ENCODE results near the gene GREB1. TPM values are rescaled to one million over a fixed set of nuclear protein-coding genes. Genes with fewer than 3 reads are reported as not detected.

GREB1 gene
- total and polyA plus RNA-seq, 3 experiments from 2014 or later = 0.16 to 0.94 (median 0.55) TPM

DNA sequence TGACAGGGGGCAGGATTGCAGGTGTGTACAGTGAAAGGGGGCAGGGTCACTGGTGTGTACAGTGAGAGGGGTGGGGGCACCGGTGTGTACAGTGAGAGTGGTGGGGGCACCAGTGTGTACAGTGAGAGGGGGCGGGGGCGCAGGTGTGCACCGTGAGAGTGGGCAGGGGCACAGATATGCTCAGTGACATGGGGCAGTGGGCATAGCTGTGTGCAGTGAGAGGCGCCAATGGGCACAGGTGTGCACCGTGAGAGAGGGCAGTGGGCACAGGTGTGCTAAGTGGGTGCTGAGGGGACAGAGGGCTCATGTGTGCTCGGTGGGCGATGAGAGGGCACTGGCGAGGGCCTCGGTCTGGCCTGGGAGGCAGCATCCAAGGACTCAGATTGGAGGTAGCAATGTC lies 63.0 kb downstream of the GREB1 start:
- Histone ChIP-seq H3K36me3 (ENCODE audit: insufficient read depth, low read length) (no peaks in the 10 kb centered on the region), H3K4me1 (ENCODE audit: insufficient read depth, low read length) (no peaks in the 10 kb centered on the region), H3K9me3 (ENCODE audit: low read length) (no peaks in the 10 kb centered on the region), H3K27me3 (ENCODE audit: insufficient read depth, low read length, poor library complexity, severe bottlenecking) (no peaks in the 10 kb centered on the region), H3K27ac (ENCODE audit: low read depth, low read length) (no peak overlapping the region), H3K4me3 (ENCODE audit: low read length) (no peak overlapping the region)
- Mint-ChIP-seq H3K9me3 (no peaks in the 10 kb centered on the region), H3K4me3 (no peak overlapping the region), H3K36me3 (no peaks in the 10 kb centered on the region), H3K27me3 (peaks cover 0 to 4% of the 10 kb centered on the region in 2 donors), H3K4me1 (no peaks in the 10 kb centered on the region), H3K27ac (peak overlapping the region in 1 of 8 donors; percentile 24)
- CTCF ChIA-PET = no interaction called here
- DNase-seq = peak in 1 of 5 donors; percentile 15
- POLR2A ChIA-PET = no interaction called here

GRCh38 chr2:11597538-11598225 lies 63.8 kb downstream of the GREB1 start:
- no peak overlapping the region for H3K27ac ChIP-seq (ENCODE audit: low read depth, low read length)
- Mint-ChIP-seq H3K4me1 (no peaks in the 10 kb centered on the region), H3K4me3 (no peak overlapping the region), H3K27ac (no peak overlapping the region), H3K36me3 (no peaks in the 10 kb centered on the region), H3K9me3 (no peaks in the 10 kb centered on the region), H3K27me3 (peaks cover 0 to 4% of the 10 kb centered on the region in 2 donors)
- no peaks in the 10 kb centered on the region for H3K4me1 ChIP-seq (ENCODE audit: insufficient read depth, low read length)
- no peaks in the 10 kb centered on the region for H3K27me3 ChIP-seq (ENCODE audit: insufficient read depth, low read length, poor library complexity, severe bottlenecking)
- no peaks in the 10 kb centered on the region for H3K36me3 ChIP-seq (ENCODE audit: insufficient read depth, low read length)
- no peak overlapping the region for H3K4me3 ChIP-seq (ENCODE audit: low read length)
- ChIA-PET CTCF (interaction anchor here (1.4 kb wide), 1 partner anchor 15 kb away, joined by 4 read pairs; no protein-coding TSS in a partner anchor), POLR2A (no interaction called here)
- DNase-seq = peak in 1 of 5 donors; percentile 30
- H3K9me3 ChIP-seq (ENCODE audit: low read length) = no peaks in the 10 kb centered on the region

- POLR2A ChIA-PET = no interaction called here
- Histone ChIP-seq H3K36me3 (ENCODE audit: insufficient read depth, low read length) (no peaks in the 10 kb centered on the region), H3K4me3 (ENCODE audit: low read length) (no peak overlapping the region), H3K27ac (ENCODE audit: low read depth, low read length) (no peak overlapping the region), H3K9me3 (ENCODE audit: low read length) (no peaks in the 10 kb centered on the region), H3K27me3 (ENCODE audit: insufficient read depth, low read length, poor library complexity, severe bottlenecking) (no peaks in the 10 kb centered on the region), H3K4me1 (ENCODE audit: insufficient read depth, low read length) (no peaks in the 10 kb centered on the region)
- Mint-ChIP-seq H3K4me3 (no peak overlapping the region), H3K4me1 (no peaks in the 10 kb centered on the region), H3K27ac (peak overlapping the region in 1 of 8 donors; percentile 80), H3K9me3 (no peaks in the 10 kb centered on the region), H3K27me3 (peaks cover 0 to 4% of the 10 kb centered on the region in 2 donors), H3K36me3 (no peaks in the 10 kb centered on the region)
- CTCF ChIA-PET = interaction anchor here (1.4 kb wide), 1 partner anchor 15 kb away, joined by 4 read pairs; no protein-coding TSS in a partner anchor
- peak in 1 of 5 donors; percentile 33 for DNase-seq
Measured at GRCh38 chr2:11598228-11598731, 64.4 kb downstream of the GREB1 start.

DNA sequence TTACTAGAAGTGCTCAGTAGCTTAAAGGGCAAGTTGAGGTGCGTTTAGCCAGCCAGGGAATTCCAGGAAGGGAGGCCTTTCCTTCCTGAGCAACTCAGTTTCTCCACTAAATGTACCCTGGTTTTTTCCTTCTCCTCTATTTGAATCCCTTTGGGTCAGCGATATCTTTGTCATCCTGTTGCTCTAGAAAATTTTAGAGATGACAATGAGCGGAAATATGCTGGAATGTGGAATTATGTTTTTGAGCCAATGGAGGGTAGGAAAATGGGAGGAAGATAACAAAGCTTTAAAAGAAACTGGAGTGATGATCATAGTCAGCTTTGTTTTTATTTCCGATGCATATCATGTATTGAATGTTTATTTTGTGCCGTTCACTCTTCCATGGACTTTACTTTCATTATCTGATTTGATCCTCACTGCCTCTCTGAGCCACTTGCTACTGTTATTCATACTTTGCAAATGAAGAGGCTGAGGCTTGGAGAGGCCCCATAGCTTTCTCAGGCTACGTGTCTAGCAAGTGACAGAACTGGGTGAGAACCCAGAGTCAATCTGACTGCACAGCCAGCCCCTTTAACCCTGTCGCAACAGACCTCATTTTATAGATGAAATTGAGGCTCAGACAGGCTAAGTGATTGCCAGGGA lies 68.8 kb downstream of the GREB1 start:
- POLR2A ChIA-PET = no interaction called here
- no peaks in the 10 kb centered on the region for H3K36me3 ChIP-seq (ENCODE audit: insufficient read depth, low read length)

DNA sequence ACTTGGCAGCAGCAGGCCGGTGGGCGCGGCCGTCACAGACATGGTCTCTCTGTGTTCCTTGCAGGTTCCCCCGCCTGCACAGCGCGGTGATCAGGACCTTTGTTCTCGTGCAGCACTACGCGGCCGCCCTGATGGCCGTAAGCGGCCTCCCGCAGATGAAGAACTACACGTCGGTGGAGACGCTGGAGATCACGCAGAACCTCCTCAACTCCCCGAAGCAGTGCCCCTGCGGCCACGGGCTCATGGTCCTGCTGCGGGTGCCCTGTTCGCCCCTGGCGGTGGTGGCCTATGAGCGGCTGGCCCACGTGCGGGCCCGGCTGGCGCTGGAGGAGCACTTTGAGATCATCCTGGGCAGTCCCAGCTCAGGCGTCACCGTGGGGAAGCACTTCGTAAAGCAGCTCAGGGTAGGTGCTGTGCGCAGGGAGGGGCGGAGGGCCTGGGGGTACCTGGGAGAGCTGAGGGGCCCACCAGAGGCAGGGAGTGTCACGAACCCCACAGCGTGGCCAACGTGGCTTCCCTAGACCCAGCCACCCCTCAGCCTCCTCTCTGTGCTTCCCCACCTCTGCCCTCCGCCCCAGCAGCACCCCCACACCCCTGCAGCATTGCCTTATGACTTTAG lies 76.9 kb downstream of the GREB1 start:
- POLR2A ChIA-PET = no interaction called here

More for the DNA sequence above, 68.8 kb downstream of the GREB1 start:
- no peaks in the 10 kb centered on the region for H3K4me1 Mint-ChIP-seq
- CTCF ChIA-PET = no interaction called here
- H3K27me3 Mint-ChIP-seq = no peaks in the 10 kb centered on the region
- no peak overlapping the region for H3K27ac ChIP-seq (ENCODE audit: low read depth, low read length)
- H3K36me3 Mint-ChIP-seq = no peaks in the 10 kb centered on the region
- no peak overlapping the region for H3K27ac Mint-ChIP-seq
- no peaks in the 10 kb centered on the region for H3K9me3 Mint-ChIP-seq
- H3K4me3 Mint-ChIP-seq = no peak overlapping the region
- no peaks in the 10 kb centered on the region for H3K27me3 ChIP-seq (ENCODE audit: insufficient read depth, low read length, poor library complexity, severe bottlenecking)
- no peak overlapping the region for H3K4me3 ChIP-seq (ENCODE audit: low read length)
- no peaks in the 10 kb centered on the region for H3K4me1 ChIP-seq (ENCODE audit: insufficient read depth, low read length)
- no peaks in the 10 kb centered on the region for H3K9me3 ChIP-seq (ENCODE audit: low read length)
- DNase-seq = no peak

GRCh38 chr2:11611251-11611650 lies 77.4 kb downstream of the GREB1 start:
- no peak for DNase-seq
- Histone ChIP-seq H3K27ac (ENCODE audit: low read depth, low read length) (no peak overlapping the region), H3K4me1 (ENCODE audit: insufficient read depth, low read length) (no peaks in the 10 kb centered on the region), H3K9me3 (ENCODE audit: low read length) (no peaks in the 10 kb centered on the region), H3K36me3 (ENCODE audit: insufficient read depth, low read length) (no peaks in the 10 kb centered on the region), H3K27me3 (ENCODE audit: insufficient read depth, low read length, poor library complexity, severe bottlenecking) (no peaks in the 10 kb centered on the region), H3K4me3 (ENCODE audit: low read length) (no peak overlapping the region)
- Mint-ChIP-seq H3K9me3 (no peaks in the 10 kb centered on the region), H3K36me3 (no peaks in the 10 kb centered on the region), H3K27ac (no peak overlapping the region), H3K27me3 (peaks cover 0 to 3% of the 10 kb centered on the region in 2 donors), H3K4me1 (no peaks in the 10 kb centered on the region), H3K4me3 (no peak overlapping the region)
- POLR2A ChIA-PET = no interaction called here
- CTCF ChIA-PET = no interaction called here

More for the DNA sequence above, 76.9 kb downstream of the GREB1 start:
- no peaks in the 10 kb centered on the region for H3K27me3 ChIP-seq (ENCODE audit: insufficient read depth, low read length, poor library complexity, severe bottlenecking)
- CTCF ChIA-PET = no interaction called here
- H3K27me3 Mint-ChIP-seq = peaks cover 0 to 3% of the 10 kb centered on the region in 2 donors
- H3K27ac Mint-ChIP-seq = no peak overlapping the region
- no peaks in the 10 kb centered on the region for H3K36me3 Mint-ChIP-seq
- no peaks in the 10 kb centered on the region for H3K4me1 ChIP-seq (ENCODE audit: insufficient read depth, low read length)
- no peak for DNase-seq
- no peak overlapping the region for H3K4me3 ChIP-seq (ENCODE audit: low read length)
- H3K4me3 Mint-ChIP-seq = no peak overlapping the region
- no peaks in the 10 kb centered on the region for H3K4me1 Mint-ChIP-seq
- H3K9me3 ChIP-seq (ENCODE audit: low read length) = no peaks in the 10 kb centered on the region
- no peaks in the 10 kb centered on the region for H3K9me3 Mint-ChIP-seq
- H3K36me3 ChIP-seq (ENCODE audit: insufficient read depth, low read length) = no peaks in the 10 kb centered on the region
- H3K27ac ChIP-seq (ENCODE audit: low read depth, low read length) = no peak overlapping the region

- no peak overlapping the region for H3K4me3 ChIP-seq (ENCODE audit: low read length)
- no peaks in the 10 kb centered on the region for H3K9me3 Mint-ChIP-seq
- no peak for DNase-seq
- H3K4me3 Mint-ChIP-seq = no peak overlapping the region
- H3K4me1 Mint-ChIP-seq = no peaks in the 10 kb centered on the region
- no peaks in the 10 kb centered on the region for H3K36me3 ChIP-seq (ENCODE audit: insufficient read depth, low read length)
- H3K27ac ChIP-seq (ENCODE audit: low read depth, low read length) = no peak overlapping the region
- no peaks in the 10 kb centered on the region for H3K9me3 ChIP-seq (ENCODE audit: low read length)
- POLR2A ChIA-PET = no interaction called here
- no peaks in the 10 kb centered on the region for H3K4me1 ChIP-seq (ENCODE audit: insufficient read depth, low read length)
- H3K27ac Mint-ChIP-seq = no peak overlapping the region
- H3K36me3 Mint-ChIP-seq = no peaks in the 10 kb centered on the region
- CTCF ChIA-PET = no interaction called here
- no peaks in the 10 kb centered on the region for H3K27me3 ChIP-seq (ENCODE audit: insufficient read depth, low read length, poor library complexity, severe bottlenecking)
- H3K27me3 Mint-ChIP-seq = peaks cover 0 to 3% of the 10 kb centered on the region in 2 donors
Measured at GRCh38 chr2:11612553-11613215, 78.8 kb downstream of the GREB1 start.

GRCh38 chr2:11613297-11613696 lies 79.5 kb downstream of the GREB1 start:
- no peak overlapping the region for H3K4me3 Mint-ChIP-seq
- Histone ChIP-seq H3K27me3 (ENCODE audit: insufficient read depth, low read length, poor library complexity, severe bottlenecking) (no peaks in the 10 kb centered on the region), H3K36me3 (ENCODE audit: insufficient read depth, low read length) (no peaks in the 10 kb centered on the region), H3K4me1 (ENCODE audit: insufficient read depth, low read length) (no peaks in the 10 kb centered on the region), H3K9me3 (ENCODE audit: low read length) (no peaks in the 10 kb centered on the region), H3K4me3 (ENCODE audit: low read length) (no peak overlapping the region), H3K27ac (ENCODE audit: low read depth, low read length) (no peak overlapping the region)
- peaks cover 0 to 3% of the 10 kb centered on the region in 2 donors for H3K27me3 Mint-ChIP-seq
- no peaks in the 10 kb centered on the region for H3K4me1 Mint-ChIP-seq
- H3K36me3 Mint-ChIP-seq = no peaks in the 10 kb centered on the region
- ChIA-PET CTCF (no interaction called here), POLR2A (no interaction called here)
- no peaks in the 10 kb centered on the region for H3K9me3 Mint-ChIP-seq
- DNase-seq = no peak
- no peak overlapping the region for H3K27ac Mint-ChIP-seq
